Measurements from ENCODE around the gene RFLNA.

DNA sequence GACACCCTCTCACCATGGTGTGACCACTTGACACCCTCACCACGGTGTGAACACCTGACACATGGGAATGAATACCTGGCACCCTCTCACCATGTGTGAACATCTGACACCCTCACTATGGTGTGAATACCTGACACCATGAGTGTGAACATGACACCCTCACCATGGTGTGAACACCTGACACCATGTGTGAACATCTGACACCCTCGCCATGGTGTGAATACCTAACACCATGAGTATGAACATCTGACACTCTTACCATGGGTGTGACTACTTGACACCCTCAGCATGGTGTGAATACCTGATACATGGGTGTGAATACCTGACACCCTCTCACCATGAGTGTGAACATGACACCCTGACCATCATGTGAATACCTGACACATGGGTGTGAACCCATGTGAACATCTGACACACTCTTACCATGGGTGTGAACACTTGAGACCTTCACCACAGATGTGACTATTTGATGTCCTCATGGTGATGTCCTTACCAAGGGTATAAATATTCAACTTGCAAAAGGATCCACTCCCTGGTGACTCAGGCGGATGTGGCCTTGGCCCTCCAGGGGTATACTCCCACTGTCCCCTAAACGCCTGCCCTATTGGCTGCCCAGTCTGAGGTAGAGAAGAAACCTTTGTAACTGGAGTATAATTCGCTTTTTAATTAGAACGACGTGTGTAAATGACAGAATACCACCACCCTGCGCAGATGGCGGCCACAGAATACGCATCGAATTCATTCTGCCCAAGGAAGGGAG lies 29.1 kb downstream of the RFLNA start:
- TF ChIP-seq POLR2A (IDR thresholded peaks at IDR 0.05; ENCODE audit: low read depth): no peak
- peak in 1 of 2 donors; percentile 30 for TF ChIP-seq POLR2AphosphoS5 (IDR thresholded peaks at IDR 0.05)
- TF ChIP-seq, protein P1, sequence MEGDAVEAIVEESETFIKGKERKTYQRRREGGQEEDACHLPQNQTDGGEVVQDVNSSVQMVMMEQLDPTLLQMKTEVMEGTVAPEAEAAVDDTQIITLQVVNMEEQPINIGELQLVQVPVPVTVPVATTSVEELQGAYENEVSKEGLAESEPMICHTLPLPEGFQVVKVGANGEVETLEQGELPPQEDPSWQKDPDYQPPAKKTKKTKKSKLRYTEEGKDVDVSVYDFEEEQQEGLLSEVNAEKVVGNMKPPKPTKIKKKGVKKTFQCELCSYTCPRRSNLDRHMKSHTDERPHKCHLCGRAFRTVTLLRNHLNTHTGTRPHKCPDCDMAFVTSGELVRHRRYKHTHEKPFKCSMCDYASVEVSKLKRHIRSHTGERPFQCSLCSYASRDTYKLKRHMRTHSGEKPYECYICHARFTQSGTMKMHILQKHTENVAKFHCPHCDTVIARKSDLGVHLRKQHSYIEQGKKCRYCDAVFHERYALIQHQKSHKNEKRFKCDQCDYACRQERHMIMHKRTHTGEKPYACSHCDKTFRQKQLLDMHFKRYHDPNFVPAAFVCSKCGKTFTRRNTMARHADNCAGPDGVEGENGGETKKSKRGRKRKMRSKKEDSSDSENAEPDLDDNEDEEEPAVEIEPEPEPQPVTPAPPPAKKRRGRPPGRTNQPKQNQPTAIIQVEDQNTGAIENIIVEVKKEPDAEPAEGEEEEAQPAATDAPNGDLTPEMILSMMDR (IDR thresholded peaks at IDR 0.05): no peak

Data from esophagus muscularis mucosa (tissue), 3 donors.